ENCODE results near the gene CLEC16A.

Gene CLEC16A

DNA sequence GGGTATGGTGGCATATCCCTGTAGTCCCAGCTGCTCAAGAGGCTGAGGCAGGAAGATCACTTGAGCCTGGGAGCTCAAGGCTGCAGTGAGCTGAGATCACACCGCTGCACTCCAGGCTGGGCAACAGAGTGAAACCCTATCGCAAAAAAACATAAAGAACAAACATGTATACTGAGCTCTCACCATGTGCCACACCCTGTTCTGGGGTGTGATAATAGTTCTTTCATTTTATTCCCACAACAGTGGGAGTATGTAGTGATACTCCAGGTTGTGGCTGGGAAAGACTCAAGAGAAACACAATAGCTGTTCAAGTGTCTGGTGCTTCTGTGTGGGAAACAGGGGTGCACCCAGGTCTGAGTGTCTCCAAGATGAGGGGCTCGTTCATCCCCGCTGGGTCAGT, 221.0 kb downstream of the CLEC16A start:
- no peak for DNase-seq

DNA sequence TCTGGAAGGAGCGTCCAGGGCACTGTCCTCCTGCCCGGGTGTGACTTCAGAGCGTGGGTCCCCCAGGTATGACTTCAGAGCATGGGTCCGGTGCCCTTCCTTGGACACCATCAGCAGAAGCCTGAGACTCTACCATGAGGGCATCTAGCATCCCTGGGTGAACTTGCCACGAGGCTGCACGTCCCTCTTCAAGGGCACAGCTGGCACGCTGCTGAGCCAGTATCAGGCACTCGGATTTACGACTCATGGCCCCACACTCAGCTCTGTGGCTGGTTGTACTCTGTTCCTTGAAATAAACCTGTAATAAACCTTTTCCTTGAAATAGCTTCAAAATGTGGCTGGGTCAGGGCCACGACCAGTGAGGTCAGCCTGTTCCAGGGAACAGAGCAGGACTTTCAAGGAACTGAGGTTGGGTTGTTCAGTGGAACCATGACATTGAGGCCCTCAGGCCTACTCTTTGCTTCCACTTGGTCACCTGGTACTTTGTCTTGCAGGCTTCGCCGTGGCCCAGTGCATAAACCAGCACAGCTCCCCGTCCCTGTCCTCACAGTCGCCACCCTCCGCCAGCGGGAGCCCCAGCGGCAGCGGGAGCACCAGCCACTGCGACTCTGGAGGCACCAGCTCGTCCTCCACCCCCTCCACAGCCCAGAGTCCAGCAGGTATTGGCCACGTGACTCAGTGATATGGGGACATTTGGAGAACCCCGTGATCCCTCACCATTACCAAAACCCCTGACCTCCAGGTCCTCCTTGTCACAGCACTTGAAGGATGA, 221.7 kb downstream of the CLEC16A start:
- DNase-seq, result no peak

DNA sequence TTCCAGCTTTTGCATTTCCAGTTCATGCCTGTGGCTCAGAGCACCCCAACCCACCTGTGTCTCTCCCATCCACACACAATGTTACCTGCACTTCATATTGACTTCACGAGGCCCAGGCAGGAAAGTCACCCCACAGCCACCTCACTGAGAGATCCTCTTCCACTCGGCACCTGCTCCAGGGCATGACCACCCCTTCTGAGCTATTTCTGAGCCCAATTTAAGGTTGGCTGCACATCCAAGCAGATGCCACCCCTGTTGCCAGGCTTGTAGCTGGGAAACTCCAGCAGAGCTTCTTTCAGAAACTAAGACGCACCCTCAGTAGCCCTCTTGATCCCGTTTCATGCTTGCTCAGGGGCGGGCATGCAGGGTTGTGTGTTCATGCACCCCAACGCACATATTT, 223.2 kb downstream of the CLEC16A start:
- no peak for DNase-seq

DNA sequence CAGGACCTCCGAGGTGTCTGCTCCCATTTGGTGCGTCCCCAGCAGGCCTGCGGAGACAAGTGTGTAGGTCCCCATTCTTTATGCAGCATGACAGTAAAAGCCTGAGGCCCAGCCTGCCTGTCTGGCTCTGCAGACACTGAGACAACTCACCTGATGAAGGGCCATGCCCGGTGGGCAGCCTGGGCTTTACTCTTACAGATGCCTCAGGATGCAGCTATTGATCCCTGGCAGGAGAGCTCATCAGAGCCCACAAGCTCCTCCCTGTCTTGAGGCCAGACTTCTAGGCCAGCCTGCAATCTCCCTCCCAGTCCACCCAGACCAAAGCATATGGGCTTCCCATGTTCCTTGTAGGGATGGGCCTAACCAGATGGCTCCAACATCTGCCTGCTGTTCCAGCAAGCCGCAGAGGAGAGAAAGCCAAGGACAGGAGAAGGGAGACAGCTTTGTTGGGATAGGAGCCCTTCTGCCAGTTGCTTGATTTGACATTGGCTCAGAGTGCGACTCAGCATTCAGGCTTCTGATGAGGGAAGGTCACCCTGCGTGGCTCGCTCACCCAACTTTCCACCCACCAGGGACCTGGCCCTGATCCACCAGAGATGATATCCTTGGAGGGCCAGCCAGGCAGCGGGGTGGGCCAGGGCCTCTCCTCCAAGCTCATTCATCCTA, 224.2 kb downstream of the CLEC16A start:
- DNase-seq, result no peak

DNA sequence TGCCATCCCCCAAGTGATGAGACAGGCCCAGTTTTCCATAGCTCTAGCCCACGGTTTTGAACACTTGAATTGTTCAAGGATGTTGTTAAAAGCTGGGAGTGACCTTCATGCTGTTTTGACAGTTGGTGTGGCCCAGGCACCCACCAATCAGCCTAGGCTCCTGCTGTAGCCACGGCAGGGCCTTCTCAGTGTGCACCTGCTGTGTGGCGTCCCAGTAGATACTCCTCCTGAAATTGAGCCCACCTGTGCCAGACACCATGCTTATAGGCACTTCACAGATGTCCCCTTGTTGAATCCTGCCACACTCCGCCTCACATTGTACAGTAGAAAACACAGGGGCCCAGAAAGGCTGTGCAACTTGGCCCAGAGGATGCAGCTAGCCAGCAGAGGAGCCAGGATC, 225.3 kb downstream of the CLEC16A start:
- DNase-seq, result no peak

DNA sequence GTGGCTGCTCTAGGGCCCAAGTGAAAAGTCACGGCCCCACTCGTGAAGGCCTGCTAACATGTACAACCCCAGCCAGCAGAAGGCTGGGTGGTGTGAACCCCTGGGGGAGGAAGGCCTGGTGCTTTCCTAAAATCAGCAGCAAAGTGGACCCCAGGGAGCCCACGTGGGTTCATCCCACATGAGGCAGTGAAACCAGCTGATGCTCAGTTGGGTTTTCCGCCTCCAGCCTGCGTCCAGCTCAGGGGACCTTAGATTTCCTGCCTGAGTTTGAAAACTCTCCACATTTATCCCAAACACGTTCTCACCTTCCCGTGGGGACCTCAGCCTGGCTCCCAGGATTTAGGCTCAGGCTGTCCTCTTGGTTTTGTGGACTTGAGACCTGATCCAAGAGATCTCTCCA, 225.8 kb downstream of the CLEC16A start:
- no peak for DNase-seq

DNA sequence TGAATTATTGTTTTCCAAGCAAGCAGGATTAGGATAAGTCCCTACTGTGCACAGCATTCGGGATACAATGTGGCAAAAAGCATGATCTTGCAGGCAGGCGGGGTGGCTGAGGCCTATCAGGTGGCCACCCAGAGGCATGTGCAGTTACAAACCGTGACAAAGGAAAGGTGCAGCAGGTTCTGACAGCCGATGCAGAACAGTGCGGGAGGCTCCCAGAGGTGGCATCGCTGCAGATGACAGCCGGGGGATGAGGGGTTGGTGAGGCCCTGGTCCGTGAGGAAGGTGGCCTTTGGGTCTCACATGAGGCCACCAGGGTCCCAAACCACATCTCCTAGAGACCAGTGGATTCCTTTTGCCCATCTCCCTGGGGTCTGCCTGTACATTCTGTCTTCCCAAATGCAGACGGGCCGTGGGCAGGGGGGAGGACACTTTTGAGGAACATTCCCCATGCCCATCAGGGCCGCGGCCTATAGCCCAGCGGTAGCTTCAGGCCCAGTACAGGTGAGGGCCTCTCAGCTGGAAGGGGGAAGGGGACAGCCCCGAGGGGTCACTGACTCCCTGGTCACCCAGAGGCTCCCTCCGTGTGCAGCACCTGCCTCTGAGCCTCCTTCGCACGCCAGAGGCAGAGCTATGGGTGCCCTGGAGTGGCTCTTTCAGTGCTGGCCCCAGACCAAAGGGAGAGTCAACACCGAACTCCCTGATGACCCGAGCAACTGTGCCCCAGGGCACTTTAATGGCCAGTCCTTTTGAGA, 226.5 kb downstream of the CLEC16A start:
- no peak for DNase-seq

DNA sequence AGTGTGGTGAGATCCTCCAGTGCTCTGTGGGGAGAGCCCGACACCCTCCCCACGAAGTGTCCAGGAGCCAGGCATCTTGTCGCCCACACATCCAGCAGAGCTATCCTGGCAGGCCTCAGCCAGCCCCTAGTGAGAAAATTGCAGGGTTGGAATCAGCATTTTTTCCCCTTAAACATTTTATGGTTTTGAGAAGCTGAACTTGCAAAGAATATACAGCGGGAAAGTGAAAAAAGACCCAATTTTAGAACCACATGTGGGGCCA, 227.0 kb downstream of the CLEC16A start:
- no peak for DNase-seq

DNA sequence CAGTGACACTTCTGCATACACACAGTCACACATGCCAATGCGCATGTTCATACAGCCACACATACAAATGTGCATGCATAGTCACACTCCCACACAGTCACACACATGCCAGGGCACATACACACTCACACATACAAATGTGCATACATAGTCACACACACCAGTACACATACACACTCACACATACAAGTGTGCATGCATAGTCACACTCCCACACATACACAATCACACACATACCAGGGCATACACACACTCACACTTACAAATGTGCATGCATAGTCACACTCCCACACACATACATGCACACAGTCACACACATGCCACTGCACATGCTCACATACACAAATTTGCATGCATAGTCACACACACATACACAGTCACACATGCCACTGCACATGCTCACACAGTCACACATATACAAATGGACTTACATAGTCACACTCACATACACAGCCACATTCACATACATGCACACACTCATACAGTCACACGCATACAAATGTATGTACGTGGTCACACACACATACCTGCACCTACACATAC, 227.5 kb downstream of the CLEC16A start:
- no peak for DNase-seq

DNA sequence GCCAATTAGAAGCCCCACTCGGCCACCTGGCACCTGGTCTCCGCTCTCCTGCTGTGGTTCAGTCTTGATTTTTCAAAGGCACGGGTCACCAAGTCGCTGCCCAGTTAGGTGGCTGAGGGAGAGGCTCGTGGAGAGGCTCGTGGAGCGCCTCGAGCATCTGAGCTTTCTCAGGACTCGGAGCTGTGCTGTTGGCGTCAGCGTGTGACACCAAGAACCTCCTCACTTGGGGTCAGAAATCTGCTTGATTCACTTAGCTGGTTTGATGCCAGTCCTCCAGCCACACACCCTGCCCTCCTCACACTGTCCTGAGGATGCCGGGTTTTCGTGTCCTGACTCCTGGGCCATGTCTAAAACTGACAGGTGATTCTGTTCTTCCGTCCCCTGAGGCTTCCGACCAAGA, 229.1 kb downstream of the CLEC16A start:
- DNase-seq, result no peak

DNA sequence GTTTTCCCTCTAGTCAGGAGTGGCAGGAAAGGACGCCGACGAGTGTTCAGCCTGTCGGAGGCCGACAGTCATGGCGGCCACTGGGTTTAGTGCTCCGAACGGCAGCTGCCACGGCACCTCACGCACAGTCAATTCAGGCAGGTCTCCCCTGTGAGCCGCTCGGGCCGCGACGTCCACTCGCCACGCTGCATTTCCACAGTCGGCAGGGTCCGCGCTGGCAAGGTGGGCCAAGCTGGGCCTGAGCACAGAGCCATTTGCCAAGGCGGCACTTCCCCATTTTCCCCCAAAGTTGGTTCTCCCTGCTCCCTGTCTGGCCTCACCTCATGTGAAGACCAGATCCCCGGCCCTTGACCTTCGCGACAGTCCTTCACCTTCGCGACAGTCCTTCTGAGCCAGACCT, 229.8 kb downstream of the CLEC16A start:
- no peak for DNase-seq

DNA sequence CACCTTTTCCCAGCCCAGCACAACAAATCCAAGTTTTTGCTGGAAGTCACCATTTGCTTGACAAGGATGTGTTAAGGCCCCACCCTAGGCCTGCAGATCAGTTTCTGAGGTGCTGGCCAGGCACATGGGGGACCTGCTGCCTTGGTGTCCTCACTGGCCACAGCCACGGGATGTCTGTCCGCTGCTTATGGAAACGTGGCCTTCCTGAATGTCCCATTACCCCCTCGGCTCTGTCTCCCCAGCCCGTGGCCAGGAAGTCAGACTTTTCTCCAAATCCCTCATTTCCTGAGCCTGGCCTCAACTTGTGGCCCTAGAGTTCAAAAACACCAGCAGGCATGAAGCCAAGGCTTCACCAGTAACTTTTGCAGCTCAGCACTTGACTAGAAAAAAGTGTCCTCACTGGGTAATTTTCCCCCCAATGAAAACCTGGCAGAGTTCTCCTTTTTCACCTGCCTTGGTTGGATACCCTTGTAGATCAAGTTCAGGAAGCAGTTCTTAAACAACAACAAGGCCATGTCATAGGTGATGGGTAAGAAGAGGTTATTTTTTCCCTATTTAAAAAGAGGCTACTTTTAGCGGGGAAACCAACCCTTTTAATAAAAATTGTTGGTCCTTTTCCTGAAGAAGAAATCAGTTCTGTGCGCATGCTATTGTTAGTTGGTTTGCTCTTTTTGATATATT, 230.9 kb downstream of the CLEC16A start:
- DNase-seq, result no peak

DNA sequence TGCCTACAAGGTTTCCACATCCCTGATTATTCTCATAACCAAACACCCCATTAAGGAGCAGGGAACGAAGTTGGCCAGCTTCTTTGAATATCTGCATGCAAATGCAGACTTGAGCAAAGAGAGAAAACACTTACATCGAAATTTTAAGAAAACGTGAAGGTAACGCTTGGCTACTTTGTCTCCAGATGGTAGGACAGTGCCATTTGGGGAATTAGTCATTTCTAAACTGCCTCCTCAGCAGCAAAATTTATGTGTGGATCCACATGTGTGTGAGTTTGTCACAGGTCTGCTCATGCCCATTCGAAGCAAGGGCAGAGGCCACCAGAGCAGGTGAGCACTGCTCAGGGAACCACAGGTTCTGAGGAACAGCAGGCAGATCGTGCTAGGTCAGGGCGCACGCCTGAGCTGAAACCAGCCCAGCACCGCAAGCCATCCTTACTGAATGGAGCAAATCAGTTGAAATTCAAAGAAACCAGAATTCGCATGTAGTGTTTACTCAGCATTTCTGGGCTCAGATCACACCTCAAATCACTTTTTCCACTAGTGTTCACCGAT, 231.5 kb downstream of the CLEC16A start:
- peak; percentile 79 for DNase-seq

DNA sequence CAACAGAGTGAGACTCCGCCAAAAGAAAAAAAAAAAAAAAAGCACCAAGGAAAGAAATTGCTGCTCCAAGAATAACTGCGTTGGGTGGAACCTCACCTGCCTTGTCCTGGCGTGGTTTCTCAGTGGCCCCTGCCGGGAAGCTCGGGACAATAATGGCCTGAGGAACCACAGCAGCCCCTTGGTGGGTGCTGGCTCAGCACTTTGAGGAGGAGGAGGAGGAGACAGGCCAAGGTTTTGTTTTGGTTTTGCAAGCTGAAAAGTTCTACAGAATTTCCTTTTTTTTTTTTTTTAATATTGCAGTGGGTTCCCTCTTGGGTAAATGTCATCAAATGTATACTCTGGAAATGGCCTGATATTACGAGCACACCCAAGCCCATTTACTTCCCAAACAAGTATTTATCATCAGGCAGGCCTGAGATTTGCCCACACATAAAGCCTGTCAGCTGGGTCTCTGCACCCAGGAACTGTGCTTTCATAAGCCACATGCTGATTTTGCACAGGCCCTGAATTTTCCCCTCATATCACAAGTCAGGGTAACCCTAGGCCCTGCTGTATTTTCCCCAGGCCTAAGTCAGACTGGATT, 233.3 kb downstream of the CLEC16A start:
- DNase-seq, result no peak

DNA sequence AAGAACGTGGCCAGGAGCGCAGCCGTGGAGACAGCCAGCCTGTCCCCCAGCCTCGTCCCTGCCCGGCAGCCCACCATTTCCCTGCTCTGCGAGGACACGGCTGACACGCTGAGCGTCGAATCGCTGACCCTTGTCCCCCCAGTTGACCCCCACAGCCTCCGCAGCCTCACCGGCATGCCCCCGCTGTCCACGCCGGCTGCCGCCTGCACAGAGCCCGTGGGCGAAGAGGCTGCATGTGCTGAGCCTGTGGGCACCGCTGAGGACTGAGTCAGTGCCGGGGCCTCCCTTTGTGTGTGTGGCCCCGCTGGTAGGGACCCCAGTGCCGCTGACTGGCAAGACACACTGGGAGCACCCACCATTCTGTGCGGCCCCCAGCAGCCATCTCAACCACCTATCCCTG, 234.1 kb downstream of the CLEC16A start:
- DNase-seq, result no peak

DNA sequence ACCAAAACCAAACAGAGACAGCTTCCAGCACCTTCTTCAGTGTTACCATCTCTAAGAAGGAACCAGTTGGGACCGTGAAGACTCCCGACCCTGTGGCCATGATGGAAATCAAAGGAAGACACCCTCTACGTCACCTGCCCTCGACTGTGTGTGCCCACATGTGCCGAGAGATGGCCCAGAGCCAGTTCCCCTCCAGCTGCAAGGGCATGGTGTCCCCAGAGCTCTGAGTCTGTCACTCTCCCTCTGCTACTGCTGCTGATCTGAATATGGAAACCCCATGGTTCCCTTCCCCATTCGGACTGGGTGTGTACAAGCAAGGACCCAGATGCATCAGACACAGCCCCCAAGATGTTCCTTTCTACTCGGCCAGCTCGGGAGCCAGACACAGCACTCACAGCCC, 235.2 kb downstream of the CLEC16A start:
- no peak for DNase-seq

DNA sequence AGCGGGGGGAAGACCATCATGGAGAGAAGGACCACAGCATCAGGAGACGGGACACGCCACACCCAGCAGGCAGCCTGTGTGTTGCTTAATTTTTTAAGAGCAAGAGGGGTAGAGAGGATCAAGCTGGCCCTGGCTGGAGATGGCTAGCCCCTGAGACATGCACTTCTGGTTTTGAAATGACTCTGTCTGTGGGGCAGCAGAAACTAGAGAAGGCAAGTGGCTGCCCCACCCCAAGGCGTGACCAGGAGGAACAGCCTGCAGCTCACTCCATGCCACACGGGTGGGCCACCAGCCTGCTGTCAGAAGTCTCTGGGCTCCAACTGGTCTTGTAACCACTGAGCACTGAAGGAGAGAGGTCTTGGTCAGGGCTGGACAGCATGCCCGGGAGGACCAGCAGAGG, 236.1 kb downstream of the CLEC16A start:
- no peak for DNase-seq

DNA sequence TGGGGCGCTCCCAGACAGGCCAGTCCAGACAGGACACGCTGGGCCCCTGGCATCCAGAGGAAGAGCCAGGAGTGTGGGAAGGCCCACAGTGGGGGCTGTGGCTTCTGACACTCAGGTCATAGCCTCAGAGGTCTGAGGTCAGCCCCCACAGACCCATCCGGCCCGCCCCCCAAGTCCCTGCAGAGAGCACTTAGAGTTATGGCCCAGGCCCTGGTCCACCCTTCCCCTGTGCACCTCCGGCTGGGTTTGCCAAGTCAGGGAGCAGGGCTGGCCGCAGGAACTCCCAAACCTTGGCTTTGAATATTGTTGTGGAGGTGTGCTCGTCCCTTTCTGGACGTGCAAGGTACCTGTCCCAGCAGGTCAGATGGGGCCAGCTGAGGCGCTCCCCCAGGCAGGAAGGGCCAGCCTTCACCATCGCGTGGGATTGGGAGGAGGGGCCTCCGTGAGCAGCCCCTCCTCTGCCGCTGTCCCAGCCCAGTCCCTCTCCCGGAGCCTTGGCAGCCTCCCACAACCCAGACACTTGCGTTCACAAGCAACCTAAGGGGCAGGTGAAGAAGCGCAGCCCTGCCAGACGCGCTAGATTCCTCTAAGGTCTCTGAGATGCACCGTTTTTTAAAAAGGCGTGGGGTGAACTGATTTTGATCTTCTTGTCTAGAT, 237.0 kb downstream of the CLEC16A start:
- DNase-seq, result no peak

DNA sequence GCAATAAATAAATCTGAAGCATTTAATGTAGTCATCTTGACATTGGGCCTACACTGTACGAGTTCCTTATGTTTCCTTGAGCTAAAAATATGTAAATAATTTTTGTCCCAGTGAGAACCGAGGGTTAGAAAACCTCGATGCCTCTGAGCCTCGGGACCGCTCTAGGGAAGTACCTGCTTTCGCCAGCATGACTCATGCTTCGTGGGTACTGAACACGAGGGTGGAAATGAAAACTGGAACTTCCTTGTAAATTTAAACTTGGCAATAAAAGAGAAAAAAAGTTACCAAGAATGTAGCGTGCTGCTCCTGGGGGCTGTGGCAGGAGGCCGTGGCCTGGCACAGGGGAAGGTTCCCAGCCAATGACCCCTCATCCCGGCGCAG, 237.5 kb downstream of the CLEC16A start:
- no peak for DNase-seq

DNA sequence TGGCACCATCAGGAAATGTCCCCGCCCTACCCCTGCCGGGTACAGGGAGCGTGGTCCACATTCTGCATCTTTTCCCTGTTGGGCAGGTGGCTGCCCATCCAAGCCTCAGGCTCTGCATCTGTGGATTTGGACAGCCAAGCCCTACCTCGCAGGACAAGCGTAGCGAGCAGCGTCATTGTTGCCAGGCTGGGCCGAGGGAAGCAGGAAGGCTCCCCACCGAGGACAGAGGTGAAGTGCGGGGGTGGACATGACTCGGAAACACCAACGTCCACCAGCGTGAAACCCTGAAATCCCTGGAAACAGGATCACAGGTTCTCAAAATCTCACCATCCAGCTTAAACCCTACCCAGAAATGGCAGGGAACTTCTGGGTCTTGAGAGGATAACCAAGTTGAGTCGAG, 238.0 kb downstream of the CLEC16A start:
- no peak for DNase-seq

DNA sequence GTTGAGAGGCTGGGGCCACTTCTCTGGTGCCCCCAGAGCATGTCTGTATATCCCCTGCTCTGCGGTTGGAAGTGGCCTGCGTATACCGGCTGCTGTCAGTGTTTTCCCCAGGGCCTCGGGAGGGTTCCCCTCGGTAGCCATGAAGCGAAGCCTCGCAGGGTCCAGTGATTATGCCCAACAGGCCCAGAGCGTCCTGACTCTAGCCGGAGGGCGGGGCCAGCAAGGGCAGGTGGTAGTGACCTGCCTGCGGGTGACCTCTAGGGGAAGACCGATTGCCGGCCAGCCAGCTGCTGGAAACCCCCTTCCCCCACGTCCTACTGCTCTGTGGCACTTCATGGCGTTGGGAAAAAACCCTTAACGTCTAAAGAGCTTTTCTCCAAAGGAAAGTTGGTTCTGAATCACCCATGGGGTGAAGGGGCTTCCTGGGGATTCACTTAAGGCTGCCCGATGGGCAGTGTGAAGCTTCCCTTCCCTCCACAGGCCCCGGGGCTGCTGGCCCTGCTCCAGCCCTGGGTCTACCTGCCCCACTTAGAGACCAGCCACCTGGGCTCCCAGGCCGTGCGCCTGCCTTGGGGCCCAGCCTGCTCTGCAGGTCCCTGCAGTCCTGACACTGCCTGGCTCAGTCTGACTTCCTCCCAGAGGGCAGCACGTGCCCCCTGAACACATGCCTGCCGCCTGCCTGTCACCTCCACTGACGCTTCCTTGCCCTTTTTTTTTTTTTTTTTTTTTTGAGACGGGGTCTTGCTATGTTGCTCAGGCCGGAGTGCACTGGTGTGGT, 238.9 kb downstream of the CLEC16A start:
- DNase-seq, result no peak

Data from activated CD8-positive, alpha-beta memory T cell treated with anti-CD3 and anti-CD28 coated beads, Interleukin-2, amount 50 U/mL, for 48 hours (primary cell).